Measurements from ENCODE around the gene RITA1.

Gene RITA1

GRCh38 chr12:113230315-113231234 is 45.1 kb downstream of the RITA1 start:
- DNase-seq (ENCODE audit: low read depth), result no peak

GRCh38 chr12:113231235-113232088 is 45.9 kb downstream of the RITA1 start:
- no peak for DNase-seq (ENCODE audit: low read depth)

- DNase-seq (ENCODE audit: low read depth), result no peak
Observed at GRCh38 chr12:113232089-113232839, 46.7 kb downstream of the RITA1 start.

- DNase-seq (ENCODE audit: low read depth), result no peak
Observed at GRCh38 chr12:113232840-113233585, 47.5 kb downstream of the RITA1 start.

- no peak for DNase-seq (ENCODE audit: low read depth)
Observed at GRCh38 chr12:113233967-113234366, 48.4 kb downstream of the RITA1 start.

- DNase-seq (ENCODE audit: low read depth), result no peak
Observed at GRCh38 chr12:113234483-113234882, 49.0 kb downstream of the RITA1 start.

GRCh38 chr12:113235976-113236375 is 50.5 kb downstream of the RITA1 start:
- DNase-seq (ENCODE audit: low read depth), result no peak

- DNase-seq (ENCODE audit: low read depth), result no peak
Observed at GRCh38 chr12:113236539-113237399, 51.2 kb downstream of the RITA1 start.

GRCh38 chr12:113237748-113238147 is 52.2 kb downstream of the RITA1 start:
- peak; percentile 99 for DNase-seq (ENCODE audit: low read depth)

- no peak for DNase-seq (ENCODE audit: low read depth)
Observed at GRCh38 chr12:113238309-113238708, 52.8 kb downstream of the RITA1 start.

- no peak for DNase-seq (ENCODE audit: low read depth)
Observed at GRCh38 chr12:113239288-113239771, 53.8 kb downstream of the RITA1 start.

- no peak for DNase-seq (ENCODE audit: low read depth)
Observed at GRCh38 chr12:113239811-113240331, 54.4 kb downstream of the RITA1 start.

- no peak for DNase-seq (ENCODE audit: low read depth)
Observed at GRCh38 chr12:113240395-113240794, 54.9 kb downstream of the RITA1 start.

GRCh38 chr12:113241191-113242025 is 55.9 kb downstream of the RITA1 start:
- no peak for DNase-seq (ENCODE audit: low read depth)

Measured in CMK (cell line).